Measurements from ENCODE around the gene PARD3. TPM values are rescaled to one million over a fixed set of nuclear protein-coding genes. Genes with fewer than 3 reads are reported as not detected.
"Not testable (repeated sequence)": the region's sequence is repeated elsewhere in the genome, so short reads cannot be mapped to it uniquely, and the experiment has no call there.

The PARD3 gene
- total RNA-seq, 2 experiments from 2014 or later, result 0.61 to 0.63 TPM

DNA sequence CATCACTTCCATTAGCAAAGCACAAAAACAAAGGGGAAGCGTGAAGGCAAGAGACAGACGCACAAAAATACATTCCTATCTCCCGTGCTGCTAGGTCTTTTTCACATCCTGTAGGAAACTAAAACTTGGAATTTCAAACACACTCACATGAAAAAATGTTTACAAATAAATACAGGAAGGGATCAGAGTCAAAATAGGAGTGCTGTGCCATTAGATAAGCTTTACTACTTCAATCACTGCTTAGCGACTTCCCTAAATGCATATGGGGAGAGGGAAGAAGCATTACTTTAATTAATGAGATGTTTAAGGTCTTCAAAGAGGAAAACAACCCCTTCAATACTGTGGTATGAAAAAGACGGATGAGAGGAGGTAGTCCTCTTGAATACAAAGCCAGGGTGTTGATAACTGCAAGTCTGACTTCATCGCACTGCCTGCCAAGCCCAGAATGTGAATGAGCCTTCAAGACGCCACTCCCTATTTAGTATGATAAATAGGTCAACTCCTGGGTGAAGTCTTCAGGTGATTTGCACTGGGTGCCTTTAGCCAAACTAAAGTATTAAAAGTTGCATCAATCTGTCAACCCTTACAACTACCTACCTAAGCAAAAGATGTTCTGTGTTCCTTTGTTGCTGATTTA lies 13.9 kb downstream of the PARD3 start:
- ChIA-PET POLR2A (no interaction called here), CTCF (no interaction called here)

DNA sequence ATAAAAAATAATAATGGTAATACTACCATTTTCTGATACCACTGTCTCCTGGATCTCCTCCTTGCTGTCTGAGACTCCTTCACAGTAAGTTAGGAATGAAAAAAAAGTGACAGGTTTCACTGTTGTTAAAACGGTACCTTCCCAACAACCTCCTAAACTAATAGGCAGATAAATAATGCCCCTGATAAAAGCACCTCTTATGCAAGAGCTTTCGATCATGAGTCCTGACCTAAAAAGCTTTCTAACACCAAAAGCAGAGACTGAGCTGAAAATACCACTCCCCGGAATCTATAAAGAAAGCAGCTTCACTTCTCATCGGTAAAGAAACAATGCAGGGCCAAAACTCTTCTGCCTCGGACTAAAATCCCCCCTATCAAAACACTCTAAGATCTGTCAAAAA lies 14.5 kb downstream of the PARD3 start:
- POLR2A ChIA-PET, result no interaction called here
- CTCF ChIA-PET, result no interaction called here

DNA sequence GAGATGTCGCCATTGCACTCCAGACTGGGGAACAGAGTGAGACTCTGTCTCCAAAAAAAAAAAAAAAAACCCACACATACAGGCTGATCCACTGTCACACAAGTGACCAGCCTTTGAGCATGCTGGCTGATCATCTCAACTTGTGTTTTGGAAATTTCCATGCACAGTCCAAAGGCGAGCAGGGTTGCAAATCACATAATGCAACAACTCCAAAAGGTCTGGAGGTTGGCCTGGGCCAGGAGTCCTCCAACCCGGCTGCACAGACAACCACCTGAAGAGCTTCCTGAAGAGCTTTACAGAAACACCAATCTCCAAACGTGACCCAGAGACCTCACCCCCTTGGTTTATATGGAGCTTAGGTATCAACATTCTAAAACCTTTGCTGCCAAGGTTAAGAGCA lies 16.4 kb downstream of the PARD3 start:
- POLR2A ChIA-PET, result no interaction called here
- CTCF ChIA-PET, result no interaction called here

DNA sequence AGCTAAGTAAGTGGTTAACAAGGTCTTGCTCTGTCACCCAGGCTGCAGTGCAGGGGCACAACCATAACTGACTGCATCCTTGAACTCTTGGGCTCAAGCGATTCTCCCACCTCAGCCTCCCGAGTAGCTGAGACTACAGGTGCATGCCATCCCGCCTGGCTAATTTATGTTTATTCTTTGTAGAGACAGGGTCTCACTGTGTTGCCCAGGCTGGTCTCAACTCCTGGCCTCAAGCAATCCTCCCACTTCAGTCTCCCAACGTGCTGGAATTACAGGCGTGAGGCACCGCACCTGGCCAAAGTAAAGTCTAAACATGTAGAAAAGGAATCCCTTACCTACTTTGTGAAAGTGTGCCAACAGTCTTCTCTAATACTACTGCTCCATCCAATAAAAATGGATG lies 17.9 kb downstream of the PARD3 start:
- ChIA-PET POLR2A (no interaction called here), CTCF (no interaction called here)

GRCh38 chr10:34796133-34796532 lies 19.0 kb downstream of the PARD3 start:
- CTCF ChIA-PET, result no interaction called here
- POLR2A ChIA-PET, result no interaction called here

DNA sequence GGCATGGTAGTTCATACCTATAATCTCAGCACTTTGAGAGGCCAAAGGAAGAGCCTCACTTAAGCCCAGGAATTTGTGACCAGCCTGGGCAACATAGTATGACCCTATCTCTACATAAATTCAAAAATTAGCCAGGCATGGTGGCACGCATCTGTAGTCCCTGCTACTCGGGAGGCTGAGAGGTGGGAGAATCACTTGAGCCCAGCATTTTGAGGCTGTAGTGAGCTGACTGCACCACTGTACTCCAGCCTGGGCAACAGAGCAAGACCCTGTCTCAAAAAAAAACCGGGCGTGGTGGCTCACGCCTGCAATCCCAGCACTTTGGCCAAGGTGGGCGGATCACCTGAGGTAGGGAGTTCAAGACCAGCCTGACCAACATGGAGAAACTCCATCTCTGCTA lies 19.8 kb downstream of the PARD3 start:
- ChIA-PET CTCF (no interaction called here), POLR2A (no interaction called here)

GRCh38 chr10:34794835-34795234 lies 20.3 kb downstream of the PARD3 start:
- ChIA-PET CTCF (no interaction called here), POLR2A (no interaction called here)

GRCh38 chr10:34793581-34793980 lies 21.5 kb downstream of the PARD3 start:
- POLR2A ChIA-PET, CTCF ChIA-PET: not testable (repeated sequence)

- POLR2A ChIA-PET, result no interaction called here
- CTCF ChIA-PET, result no interaction called here
Observed at GRCh38 chr10:34792881-34793280, 22.2 kb downstream of the PARD3 start.

DNA sequence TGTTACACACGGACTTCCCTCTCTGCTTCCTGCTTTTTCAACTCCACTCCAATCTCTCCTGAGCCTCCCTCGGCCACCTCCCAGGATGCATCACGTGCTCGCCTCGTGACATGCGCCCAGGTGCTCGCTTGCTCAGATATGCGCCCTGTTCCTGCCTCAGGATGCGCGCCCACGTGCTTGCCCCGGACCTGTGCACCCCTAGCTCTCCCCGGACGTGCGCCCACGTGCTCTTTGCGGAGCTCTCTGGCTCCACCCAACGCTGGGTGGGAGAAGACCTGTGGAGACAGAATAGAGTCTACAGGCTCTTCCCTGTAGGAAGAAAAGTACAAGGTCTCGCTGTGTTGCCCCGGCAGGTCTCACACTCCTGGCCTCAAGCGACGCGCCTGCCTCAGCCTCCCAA lies 23.1 kb downstream of the PARD3 start:
- CTCF ChIA-PET, result no interaction called here
- POLR2A ChIA-PET, result no interaction called here

- POLR2A ChIA-PET, result no interaction called here
- CTCF ChIA-PET, result no interaction called here
Observed at GRCh38 chr10:34791228-34791627, 23.9 kb downstream of the PARD3 start.

- POLR2A ChIA-PET, result no interaction called here
- CTCF ChIA-PET, result no interaction called here
Observed at GRCh38 chr10:34789966-34790506, 25.1 kb downstream of the PARD3 start.

- ChIA-PET CTCF (no interaction called here), POLR2A (no interaction called here)
Observed at GRCh38 chr10:34786464-34786863, 28.6 kb downstream of the PARD3 start.

DNA sequence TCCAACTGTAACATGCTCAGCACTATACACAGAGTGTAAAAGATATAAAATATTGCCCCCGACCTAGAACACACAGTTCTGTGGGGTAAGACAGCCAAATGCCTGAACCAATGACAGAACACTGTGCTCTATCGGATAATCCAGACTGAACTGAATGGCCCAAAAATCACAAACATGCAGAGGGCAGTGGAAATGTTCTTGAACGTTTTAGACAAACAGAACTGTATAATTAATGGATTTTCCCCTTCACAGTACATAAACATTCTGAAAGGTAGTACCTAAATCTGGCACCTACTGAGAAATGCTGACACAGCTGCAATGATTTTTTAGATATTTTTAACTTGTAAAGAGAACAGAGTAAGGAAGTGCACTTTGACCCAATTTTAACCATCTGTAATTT lies 33.4 kb downstream of the PARD3 start:
- POLR2A ChIA-PET, result no interaction called here
- CTCF ChIA-PET, result no interaction called here

DNA sequence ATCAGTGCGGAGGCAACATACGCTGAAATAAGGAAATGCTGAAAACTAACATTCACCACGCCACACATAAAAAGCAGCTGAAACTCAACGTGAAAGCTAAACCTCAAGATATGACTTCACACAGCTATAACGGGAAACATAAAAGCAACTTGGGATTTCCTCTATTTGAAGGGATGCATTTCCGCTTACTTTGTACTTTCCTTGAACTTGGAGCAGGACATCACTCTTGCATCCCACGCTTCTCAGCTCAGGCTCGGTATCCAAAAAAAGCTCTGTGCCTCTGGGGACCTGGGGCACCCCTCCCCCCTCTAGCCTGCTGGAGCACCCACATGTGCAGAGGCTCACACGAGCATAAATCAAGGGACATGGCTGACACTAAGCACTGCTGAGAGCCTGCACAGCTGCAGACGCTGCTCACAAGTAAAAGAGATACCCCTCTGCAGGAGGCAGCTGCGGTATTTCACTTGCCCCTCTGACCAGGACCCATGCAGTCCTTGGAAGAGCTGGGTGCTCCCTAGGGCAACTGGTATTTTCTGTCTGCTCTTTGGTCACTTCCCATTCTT lies 34.2 kb downstream of the PARD3 start:
- CTCF ChIA-PET, result no interaction called here
- POLR2A ChIA-PET, result no interaction called here

DNA sequence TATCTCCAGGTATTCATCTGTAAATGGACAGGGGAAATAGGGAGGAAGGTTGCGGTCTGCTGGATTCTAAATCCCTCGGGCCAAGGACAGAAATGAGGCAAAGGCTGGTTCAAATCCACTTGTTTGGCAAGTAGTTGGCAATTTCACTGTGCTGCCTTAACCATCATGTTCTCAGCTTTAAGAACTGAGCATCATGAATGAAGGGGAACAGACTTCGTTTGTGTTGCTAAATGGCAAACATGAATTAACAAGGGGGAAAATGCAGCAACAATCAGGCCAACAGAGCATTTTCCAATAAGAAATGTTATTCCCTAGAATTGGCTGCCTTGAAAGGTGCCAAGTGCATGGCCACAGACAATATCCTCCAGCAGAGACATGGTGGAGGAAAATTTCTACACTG lies 36.9 kb downstream of the PARD3 start:
- ChIA-PET POLR2A (no interaction called here), CTCF (no interaction called here)

GRCh38 chr10:34776090-34776690 lies 38.9 kb downstream of the PARD3 start:
- ChIA-PET POLR2A (no interaction called here), CTCF (interaction anchor here (0.7 kb wide), 1 partner anchor 17 kb away, joined by 4 read pairs; no protein-coding TSS in a partner anchor)

GRCh38 chr10:34775044-34775637 lies 40.0 kb downstream of the PARD3 start:
- POLR2A ChIA-PET, result no interaction called here

GRCh38 chr10:34773636-34774630 lies 41.2 kb downstream of the PARD3 start:
- POLR2A ChIA-PET, result no interaction called here
- CTCF ChIA-PET, result no interaction called here

More at GRCh38 chr10:34775044-34775637, 40.0 kb downstream of the PARD3 start:
- CTCF ChIA-PET, result no interaction called here

GRCh38 chr10:34771525-34771924 lies 43.6 kb downstream of the PARD3 start:
- ChIA-PET POLR2A (no interaction called here), CTCF (no interaction called here)
